Measurements from ENCODE around the gene RASSF4.

DNA sequence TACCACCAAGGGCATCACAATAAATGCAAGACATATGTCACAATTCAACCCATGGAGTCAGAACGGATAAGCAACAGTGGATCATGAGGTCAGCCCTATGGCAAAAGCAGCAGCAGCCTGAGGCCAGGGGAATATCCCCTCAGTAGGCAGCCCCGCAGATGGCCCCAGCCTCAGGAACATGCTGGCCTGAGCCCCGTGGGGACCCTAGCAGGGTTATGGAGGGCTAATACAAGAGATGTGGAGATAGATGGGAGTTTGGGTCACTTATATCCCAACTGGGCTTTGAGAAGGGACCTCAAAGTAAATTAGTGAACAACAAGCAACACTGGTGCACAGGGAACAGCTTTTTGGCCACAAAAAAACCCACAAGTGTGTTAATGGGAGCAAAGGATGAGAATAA lies 39.4 kb upstream of the RASSF4 start:
- TF ChIP-seq, protein P1, sequence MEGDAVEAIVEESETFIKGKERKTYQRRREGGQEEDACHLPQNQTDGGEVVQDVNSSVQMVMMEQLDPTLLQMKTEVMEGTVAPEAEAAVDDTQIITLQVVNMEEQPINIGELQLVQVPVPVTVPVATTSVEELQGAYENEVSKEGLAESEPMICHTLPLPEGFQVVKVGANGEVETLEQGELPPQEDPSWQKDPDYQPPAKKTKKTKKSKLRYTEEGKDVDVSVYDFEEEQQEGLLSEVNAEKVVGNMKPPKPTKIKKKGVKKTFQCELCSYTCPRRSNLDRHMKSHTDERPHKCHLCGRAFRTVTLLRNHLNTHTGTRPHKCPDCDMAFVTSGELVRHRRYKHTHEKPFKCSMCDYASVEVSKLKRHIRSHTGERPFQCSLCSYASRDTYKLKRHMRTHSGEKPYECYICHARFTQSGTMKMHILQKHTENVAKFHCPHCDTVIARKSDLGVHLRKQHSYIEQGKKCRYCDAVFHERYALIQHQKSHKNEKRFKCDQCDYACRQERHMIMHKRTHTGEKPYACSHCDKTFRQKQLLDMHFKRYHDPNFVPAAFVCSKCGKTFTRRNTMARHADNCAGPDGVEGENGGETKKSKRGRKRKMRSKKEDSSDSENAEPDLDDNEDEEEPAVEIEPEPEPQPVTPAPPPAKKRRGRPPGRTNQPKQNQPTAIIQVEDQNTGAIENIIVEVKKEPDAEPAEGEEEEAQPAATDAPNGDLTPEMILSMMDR (IDR thresholded peaks at IDR 0.05): no peak
- no peak for TF ChIP-seq POLR2A (IDR thresholded peaks at IDR 0.05)

Data from body of pancreas (tissue), 4 donors.